Loucy (cell line): Measurements from ENCODE around the gene SYNE1.

ENCODE experiments used
- H2AFZ ChIP-seq: fragments of 200-600 bp; sonication (generic); 2 replicates; pipeline ENCODE4 v1.6.0; 2016; ENCODE audit warnings: antibody characterized with exemption, mild to moderate bottlenecking, low read length, moderate library complexity
- H3F3A ChIP-seq: fragments of 200-600 bp; 2 replicates; pipeline ENCODE4 v1.6.0; 2016; ENCODE audit warnings: antibody characterized with exemption, low read depth, mild to moderate bottlenecking
- H3K27me3 ChIP-seq: fragments of 200-600 bp; sonication (generic); 2 replicates; pipeline ENCODE4 v1.6.1; 2014; ENCODE audit warnings: low read length, mild to moderate bottlenecking; ENCODE audit not compliant: insufficient read depth, poor library complexity, severe bottlenecking
- H3K36me3 ChIP-seq: fragments of 200-600 bp; sonication (generic); 2 replicates; pipeline ENCODE4 v1.6.1; 2016; ENCODE audit warnings: low read length; ENCODE audit not compliant: insufficient read depth
- H3K4me1 ChIP-seq: fragments of 200-600 bp; sonication (generic); 2 replicates; pipeline ENCODE4 v1.5.1; 2014; ENCODE audit warnings: low read length, mild to moderate bottlenecking; ENCODE audit not compliant: insufficient read depth, poor library complexity, severe bottlenecking
- H3K4me2 ChIP-seq: fragments of 200-600 bp; sonication (generic); 2 replicates; pipeline ENCODE4 v1.6.0; 2014; ENCODE audit warnings: antibody characterized with exemption, low read length, low read depth, mild to moderate bottlenecking; ENCODE audit not compliant: poor library complexity, severe bottlenecking
- H3K4me3 ChIP-seq: fragments of 200-600 bp; sonication (generic); 2 replicates; pipeline ENCODE4 v1.5.1; 2014; ENCODE audit warnings: low read length, mild to moderate bottlenecking, mixed read lengths; ENCODE audit not compliant: poor library complexity, severe bottlenecking
- H3K79me2 ChIP-seq: fragments of 200-600 bp; sonication (generic); 2 replicates; pipeline ENCODE4 v1.6.1; 2014; ENCODE audit warnings: low read length; ENCODE audit not compliant: insufficient read depth
- H3K9ac ChIP-seq: fragments of 200-600 bp; sonication (generic); 2 replicates; pipeline ENCODE4 v1.6.0; 2014; ENCODE audit warnings: mild to moderate bottlenecking, low read depth, low read length, moderate library complexity; ENCODE audit not compliant: poor library complexity, severe bottlenecking
- H3K9me2 ChIP-seq: fragments of 200-600 bp; sonication (generic); replicated peaks from 2 replicates; pipeline ENCODE4 v1.6.1; 2016; ENCODE audit warnings: low read depth, low read length, mixed read lengths
- H3K9me3 ChIP-seq: fragments of 200-600 bp; sonication (generic); 2 replicates; pipeline ENCODE4 v1.6.1; 2014; ENCODE audit warnings: mild to moderate bottlenecking, antibody characterized with exemption, low read length, low read depth; ENCODE audit not compliant: insufficient read depth
- H4K20me1 ChIP-seq: fragments of 200-600 bp; sonication (generic); 2 replicates; pipeline ENCODE4 v1.6.0; 2014; ENCODE audit warnings: antibody characterized with exemption, low read length, mild to moderate bottlenecking; ENCODE audit not compliant: insufficient read depth, poor library complexity, severe bottlenecking
- CTCF ChIP-seq: fragments of 200-600 bp; sonication (generic); conservative IDR thresholded peaks from 2 replicates; pipeline ENCODE4 v1.5.1; 2014; ENCODE audit warnings: mild to moderate bottlenecking, antibody characterized with exemption, low read length
- EZH2phosphoT487 ChIP-seq: fragments of 200-600 bp; IDR thresholded peaks from 2 replicates; pipeline ENCODE4 v1.6.1; 2018; ENCODE audit warnings: antibody characterized with exemption, mild to moderate bottlenecking, moderate library complexity, borderline replicate concordance

The SYNE1 gene

GRCh38 chr6:152295920-152296319 lies 341.2 kb downstream of the SYNE1 start:
- Histone ChIP-seq H3K4me3 (no peak overlapping the region), H3K9ac (no peak overlapping the region), H3K9me2 (no peaks in the 10 kb centered on the region), H3K4me2 (no peak overlapping the region), H3K79me2 (peaks cover 14% of the 10 kb centered on the region), H4K20me1 (no peaks in the 10 kb centered on the region), H3K4me1 (peaks cover 26% of the 10 kb centered on the region), H3K9me3 (no peaks in the 10 kb centered on the region), H2AFZ (no peak overlapping the region), H3K27me3 (no peaks in the 10 kb centered on the region), H3K36me3 (peaks cover 15% of the 10 kb centered on the region; the same call in 1 of the 2 replicates), H3F3A (no peaks in the 10 kb centered on the region)
- no peak for TF ChIP-seq CTCF
- TF ChIP-seq EZH2phosphoT487: no peak

- Histone ChIP-seq H3K27me3 (no peaks in the 10 kb centered on the region), H3K4me2 (no peak overlapping the region), H3K9me2 (no peaks in the 10 kb centered on the region), H3K79me2 (peaks cover 8% of the 10 kb centered on the region; the same call in 1 of the 2 replicates), H3F3A (no peaks in the 10 kb centered on the region), H3K9ac (no peak overlapping the region), H3K4me3 (no peak overlapping the region), H3K9me3 (no peaks in the 10 kb centered on the region), H2AFZ (no peak overlapping the region), H3K36me3 (peaks cover 15% of the 10 kb centered on the region; the same call in 1 of the 2 replicates), H4K20me1 (no peaks in the 10 kb centered on the region), H3K4me1 (peaks cover 20% of the 10 kb centered on the region)
- TF ChIP-seq EZH2phosphoT487: no peak
- no peak for TF ChIP-seq CTCF
Observed at GRCh38 chr6:152295346-152295745, 341.8 kb downstream of the SYNE1 start.

GRCh38 chr6:152293404-152293803 lies 343.8 kb downstream of the SYNE1 start:
- H3K4me2 ChIP-seq: no peak overlapping the region
- peaks cover 5% of the 10 kb centered on the region for H3K4me1 ChIP-seq
- H3K9ac ChIP-seq: no peak overlapping the region
- no peaks in the 10 kb centered on the region for H3K27me3 ChIP-seq
- H2AFZ ChIP-seq: no peak overlapping the region
- no peaks in the 10 kb centered on the region for H3K9me3 ChIP-seq
- no peaks in the 10 kb centered on the region for H3F3A ChIP-seq
- no peaks in the 10 kb centered on the region for H3K9me2 ChIP-seq
- H3K36me3 ChIP-seq: peaks cover 19% of the 10 kb centered on the region; the same call in 1 of the 2 replicates
- H4K20me1 ChIP-seq: no peaks in the 10 kb centered on the region
- no peak for TF ChIP-seq CTCF
- TF ChIP-seq EZH2phosphoT487: no peak
- no peak overlapping the region for H3K4me3 ChIP-seq
- H3K79me2 ChIP-seq: no peaks in the 10 kb centered on the region
